HEK293T (cell line): Measurements from ENCODE around the gene BRAP.

Experiments
- BHLHE40 ChIP-seq: fragments of 450-650 bp; IDR thresholded peaks from 2 replicates; pipeline ENCODE4 v1.6.1; 2016; ENCODE audit warnings: mild to moderate bottlenecking, moderate library complexity, borderline replicate concordance
- L3MBTL2 ChIP-seq: fragments of 450-650 bp; conservative IDR thresholded peaks from 2 replicates; pipeline ENCODE4 v1.6.1; 2016; ENCODE audit warnings: mild to moderate bottlenecking
- SP1 ChIP-seq: fragments of 450-650 bp; IDR thresholded peaks from 2 replicates; pipeline ENCODE4 v1.6.1; 2017

- TF ChIP-seq SP1 (no peak), BHLHE40 (no peak), L3MBTL2 (no peak)
These were observed 21.3 kb downstream of the BRAP start for GRCh38 chr12:111664499-111664898.
